ENCODE results near the gene FBXO11. TPM values are rescaled to one million over a fixed set of nuclear protein-coding genes. Genes with fewer than 3 reads are reported as not detected.
A peak's percentile ranks its signal among the peaks of the same experiment; 100 is the strongest.

The FBXO11 gene
- total and polyA plus RNA-seq, 7 donors = 16.3 to 39.4 (median 31.0) TPM

DNA sequence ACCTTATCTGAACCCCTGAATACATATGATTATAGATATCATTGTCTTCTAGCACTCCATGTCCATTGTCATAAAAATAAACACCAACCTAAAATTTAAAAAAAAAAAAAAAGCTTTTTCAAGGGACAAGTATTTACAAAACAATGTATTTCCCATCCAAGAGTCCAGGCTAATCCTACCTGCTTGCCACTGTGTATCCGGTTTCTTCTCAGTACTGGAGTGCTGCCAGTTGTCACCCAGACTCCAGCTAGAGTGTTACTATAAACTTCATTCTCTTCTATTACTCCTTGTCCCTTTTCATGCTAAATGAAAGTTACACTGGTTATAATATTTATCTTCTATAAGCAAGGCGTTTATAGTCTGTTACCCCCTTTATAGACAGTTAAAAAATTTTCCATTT lies 87.5 kb downstream of the FBXO11 start:
- Histone ChIP-seq H3K9me3 (no peaks in the 10 kb centered on the region), H3K4me1 (no peaks in the 10 kb centered on the region), H3K36me3 (ENCODE audit: insufficient read depth in 1 of 2, low read depth in 1 of 2) (peaks cover 5 to 94% of the 10 kb centered on the region in 2 donors), H3K27me3 (ENCODE audit: insufficient read depth in 3 of 3, low read length in 2 of 3) (no peaks in the 10 kb centered on the region), H3K4me3 (no peak overlapping the region), H3K27ac (no peak overlapping the region)
- TF ChIP-seq, protein P1, sequence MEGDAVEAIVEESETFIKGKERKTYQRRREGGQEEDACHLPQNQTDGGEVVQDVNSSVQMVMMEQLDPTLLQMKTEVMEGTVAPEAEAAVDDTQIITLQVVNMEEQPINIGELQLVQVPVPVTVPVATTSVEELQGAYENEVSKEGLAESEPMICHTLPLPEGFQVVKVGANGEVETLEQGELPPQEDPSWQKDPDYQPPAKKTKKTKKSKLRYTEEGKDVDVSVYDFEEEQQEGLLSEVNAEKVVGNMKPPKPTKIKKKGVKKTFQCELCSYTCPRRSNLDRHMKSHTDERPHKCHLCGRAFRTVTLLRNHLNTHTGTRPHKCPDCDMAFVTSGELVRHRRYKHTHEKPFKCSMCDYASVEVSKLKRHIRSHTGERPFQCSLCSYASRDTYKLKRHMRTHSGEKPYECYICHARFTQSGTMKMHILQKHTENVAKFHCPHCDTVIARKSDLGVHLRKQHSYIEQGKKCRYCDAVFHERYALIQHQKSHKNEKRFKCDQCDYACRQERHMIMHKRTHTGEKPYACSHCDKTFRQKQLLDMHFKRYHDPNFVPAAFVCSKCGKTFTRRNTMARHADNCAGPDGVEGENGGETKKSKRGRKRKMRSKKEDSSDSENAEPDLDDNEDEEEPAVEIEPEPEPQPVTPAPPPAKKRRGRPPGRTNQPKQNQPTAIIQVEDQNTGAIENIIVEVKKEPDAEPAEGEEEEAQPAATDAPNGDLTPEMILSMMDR (IDR thresholded peaks at IDR 0.05) = no peak
- 50 to 61% (median 59%) methylated on average over 2 of the region's 2 CpGs for WGBS, 3 donors
- DNase-seq (no peak), ATAC-seq (peak in 2 of 4 donors; percentile 59 to 64)
- intact Hi-C loops (cut with DNase I) = no loop called here

DNA sequence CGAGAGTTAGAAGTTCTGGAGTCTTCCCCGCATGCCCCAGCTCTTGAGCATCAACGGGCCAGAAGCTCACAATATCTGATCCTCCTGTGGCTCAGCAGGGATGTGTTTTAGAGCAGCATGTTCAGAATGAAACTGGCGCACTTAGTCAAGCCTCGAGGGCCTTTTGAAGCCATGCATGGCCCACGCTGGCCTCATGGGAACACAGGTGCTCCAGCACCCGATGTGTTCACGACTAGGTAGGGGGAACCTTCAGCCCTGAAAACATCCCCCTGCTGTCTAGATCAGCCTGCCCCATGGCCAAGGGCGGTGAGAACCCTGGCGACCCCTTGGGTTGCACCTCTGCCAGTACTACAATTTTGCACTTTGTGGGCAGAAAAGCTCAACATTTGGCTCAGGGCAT lies 90.5 kb downstream of the FBXO11 start:
- no peak overlapping the region for H3K27ac ChIP-seq
- no peak for ATAC-seq
- H3K36me3 ChIP-seq (ENCODE audit: insufficient read depth in 1 of 2, low read depth in 1 of 2) = peaks cover 7 to 96% of the 10 kb centered on the region in 2 donors
- intact Hi-C loops (cut with DNase I) = no loop called here
- no peaks in the 10 kb centered on the region for H3K27me3 ChIP-seq (ENCODE audit: insufficient read depth in 3 of 3, low read length in 2 of 3)
- H3K4me3 ChIP-seq = no peak overlapping the region
- no peak for DNase-seq
- TF ChIP-seq, protein P1 (IDR thresholded peaks at IDR 0.05) = no peak
- H3K4me1 ChIP-seq = no peaks in the 10 kb centered on the region
- H3K9me3 ChIP-seq = no peaks in the 10 kb centered on the region
- 93 to 95% (median 95%) methylated on average over 10 of the region's 10 CpGs for WGBS, 3 donors

DNA sequence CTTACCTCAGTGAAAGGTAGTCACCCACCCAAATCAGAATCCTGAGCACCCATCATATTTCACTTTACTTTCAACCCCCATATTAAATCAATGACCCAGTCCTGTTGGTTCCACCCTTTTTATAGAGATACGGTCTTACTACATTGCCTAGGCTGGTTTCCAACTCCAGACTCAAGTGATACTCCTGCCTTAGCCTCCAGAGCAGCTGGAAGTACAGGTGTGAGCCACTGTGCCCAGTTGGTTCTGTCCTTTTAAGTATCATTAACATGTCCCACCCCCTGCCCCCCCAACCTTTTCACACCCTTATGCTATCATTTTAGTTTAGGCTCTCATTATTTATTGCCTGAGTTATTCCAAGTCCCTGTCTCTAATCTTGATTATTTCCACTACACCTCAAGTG lies 94.6 kb downstream of the FBXO11 start:
- no peak for DNase-seq
- Histone ChIP-seq H3K9me3 (no peaks in the 10 kb centered on the region), H3K27ac (no peak overlapping the region), H3K4me3 (no peak overlapping the region), H3K36me3 (ENCODE audit: insufficient read depth in 1 of 2, low read depth in 1 of 2) (peaks cover 12 to 96% of the 10 kb centered on the region in 2 donors), H3K27me3 (ENCODE audit: insufficient read depth in 3 of 3, low read length in 2 of 3) (no peaks in the 10 kb centered on the region), H3K4me1 (no peaks in the 10 kb centered on the region)
- 52 to 71% (median 62%) methylated on average over 1 of the region's 1 CpG for WGBS, 3 donors
- intact Hi-C loops (cut with DNase I) = no loop called here
- TF ChIP-seq, protein P1 (IDR thresholded peaks at IDR 0.05) = no peak
- ATAC-seq = no peak

DNA sequence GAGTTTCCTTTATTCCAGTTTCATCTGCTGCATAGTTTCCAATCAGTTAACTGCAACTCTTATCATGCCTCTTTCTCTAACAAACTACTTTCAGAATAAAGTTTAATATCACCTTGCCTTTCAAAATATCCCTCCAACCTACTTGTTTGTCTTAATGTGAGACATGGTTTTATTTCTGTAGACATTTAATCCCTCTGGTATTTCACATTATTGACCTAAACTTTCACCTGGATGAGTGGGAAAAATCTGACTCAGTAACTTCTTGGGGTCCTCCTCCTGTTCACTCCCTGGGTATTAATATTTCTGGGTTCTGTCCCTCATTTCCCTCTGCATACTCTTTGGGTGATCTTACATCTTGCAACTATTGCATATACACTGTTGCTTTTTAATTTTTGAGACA lies 95.4 kb downstream of the FBXO11 start:
- Histone ChIP-seq H3K27me3 (ENCODE audit: insufficient read depth in 3 of 3, low read length in 2 of 3) (no peaks in the 10 kb centered on the region), H3K27ac (no peak overlapping the region), H3K4me1 (no peaks in the 10 kb centered on the region), H3K36me3 (ENCODE audit: insufficient read depth in 1 of 2, low read depth in 1 of 2) (peaks cover 14 to 96% of the 10 kb centered on the region in 2 donors), H3K4me3 (no peak overlapping the region), H3K9me3 (no peaks in the 10 kb centered on the region)
- TF ChIP-seq, protein P1 (IDR thresholded peaks at IDR 0.05) = no peak
- no peak for DNase-seq
- no peak for ATAC-seq
- intact Hi-C loops (cut with DNase I) = no loop called here

DNA sequence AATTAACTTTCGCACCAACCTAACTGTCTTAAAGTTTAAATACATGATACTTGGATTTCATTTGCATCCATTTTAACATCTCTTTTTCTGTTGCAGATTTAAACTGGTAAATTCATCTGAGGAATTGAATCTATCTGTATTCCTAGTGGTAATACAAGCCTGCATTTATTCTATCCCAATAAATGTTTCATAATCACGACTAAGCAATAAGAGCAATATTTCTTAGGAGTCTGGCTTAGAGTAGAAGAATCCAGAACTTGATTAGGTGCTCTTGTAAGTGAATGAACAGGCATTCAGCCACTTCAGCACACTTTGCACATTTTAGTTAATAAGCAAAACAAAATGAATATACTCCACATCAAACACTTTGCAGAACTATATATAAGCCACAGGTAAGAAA lies 96.4 kb downstream of the FBXO11 start:
- TF ChIP-seq, protein P1 (IDR thresholded peaks at IDR 0.05) = no peak
- intact Hi-C loops (cut with DNase I) = no loop called here
- ATAC-seq = no peak

More for the DNA sequence above, 96.4 kb downstream of the FBXO11 start:
- Histone ChIP-seq H3K27me3 (ENCODE audit: insufficient read depth in 3 of 3, low read length in 2 of 3) (no peaks in the 10 kb centered on the region), H3K27ac (no peak overlapping the region), H3K4me3 (no peak overlapping the region), H3K36me3 (ENCODE audit: insufficient read depth in 1 of 2, low read depth in 1 of 2) (peaks cover 9 to 96% of the 10 kb centered on the region in 2 donors), H3K9me3 (no peaks in the 10 kb centered on the region), H3K4me1 (no peaks in the 10 kb centered on the region)
- DNase-seq = no peak
- 80 to 90% (median 85%) methylated on average over 2 of the region's 2 CpGs for WGBS, 3 donors

Measured in psoas muscle (tissue), 8 donors.